CD4-positive, alpha-beta T cell treated with Interferon gamma for 1 hour (primary cell): ENCODE measurements around the gene C2CD4B.

Source experiments
- DNase-seq: peaks from one replicate; pipeline ENCODE4 v3.0.0-alpha.2; 2020

Gene C2CD4B

GRCh38 chr15:62118520-62119226 is 46.4 kb downstream of the C2CD4B start:
- DNase-seq: no peak

- no peak for DNase-seq
Observed at GRCh38 chr15:62115847-62116246, 49.2 kb downstream of the C2CD4B start.
